Measurements from ENCODE around the gene CDCA5. TPM values are rescaled to one million over a fixed set of nuclear protein-coding genes. Genes with fewer than 3 reads are reported as not detected.

The CDCA5 gene
- total RNA-seq, 1 donor from 2014 or later = 1.7 TPM

- no peaks in the 10 kb centered on the region for H3K27me3 ChIP-seq
- peak overlapping the region; percentile 90 for H3K4me3 ChIP-seq
- peaks cover 12% of the 10 kb centered on the region for H3K36me3 ChIP-seq
- no peaks in the 10 kb centered on the region for H3K9me3 ChIP-seq
- peaks cover 8% of the 10 kb centered on the region for H3K4me1 ChIP-seq
- H3K27ac ChIP-seq = peak overlapping the region; percentile 94
- intact Hi-C loops (cut with DNase I) = no loop called here
- TF ChIP-seq CTCF (IDR thresholded peaks at IDR 0.05) = no peak
- DNase-seq (no peak), ATAC-seq (no peak)
These were observed 11.6 kb upstream of the CDCA5 start for GRCh38 chr11:65095427-65095826.

- Histone ChIP-seq H3K36me3 (peaks cover 38% of the 10 kb centered on the region), H3K4me1 (no peaks in the 10 kb centered on the region), H3K27me3 (no peaks in the 10 kb centered on the region), H3K4me3 (no peak overlapping the region), H3K27ac (no peak overlapping the region), H3K9me3 (no peaks in the 10 kb centered on the region)
- intact Hi-C loops (cut with DNase I) = no loop called here
- DNase-seq = no peak
- TF ChIP-seq CTCF (IDR thresholded peaks at IDR 0.05) = no peak
- no peak for ATAC-seq
These were observed 6.8 kb upstream of the CDCA5 start for GRCh38 chr11:65090628-65091027.

- H3K27ac ChIP-seq = no peak overlapping the region
- intact Hi-C loops (cut with DNase I) = no loop called here
- no peaks in the 10 kb centered on the region for H3K27me3 ChIP-seq
- H3K36me3 ChIP-seq = peaks cover 44% of the 10 kb centered on the region
- no peak for TF ChIP-seq CTCF (IDR thresholded peaks at IDR 0.05)
- peaks cover 6% of the 10 kb centered on the region for H3K4me1 ChIP-seq
- no peak overlapping the region for H3K4me3 ChIP-seq
- DNase-seq (no peak), ATAC-seq (no peak)
- no peaks in the 10 kb centered on the region for H3K9me3 ChIP-seq
These were observed 5.8 kb upstream of the CDCA5 start for GRCh38 chr11:65089621-65090020.

- no peak overlapping the region for H3K27ac ChIP-seq
- H3K4me1 ChIP-seq = peaks cover 7% of the 10 kb centered on the region
- intact Hi-C loops (cut with DNase I) = no loop called here
These were observed 4.0 kb upstream of the CDCA5 start for GRCh38 chr11:65087827-65088226.

GRCh38 chr11:65087216-65087615, 3.4 kb upstream of the CDCA5 start:
- H3K9me3 ChIP-seq = no peaks in the 10 kb centered on the region
- peaks cover 44% of the 10 kb centered on the region for H3K36me3 ChIP-seq
- H3K27me3 ChIP-seq = no peaks in the 10 kb centered on the region
- no peak for TF ChIP-seq CTCF (IDR thresholded peaks at IDR 0.05)
- DNase-seq = no peak
- ATAC-seq = no peak
- H3K27ac ChIP-seq = no peak overlapping the region
- H3K4me1 ChIP-seq = peaks cover 7% of the 10 kb centered on the region
- intact Hi-C loops (cut with DNase I) = no loop called here
- H3K4me3 ChIP-seq = no peak overlapping the region

More at GRCh38 chr11:65087827-65088226, 4.0 kb upstream of the CDCA5 start:
- no peak overlapping the region for H3K4me3 ChIP-seq
- H3K36me3 ChIP-seq = peaks cover 44% of the 10 kb centered on the region
- no peak for ATAC-seq
- no peaks in the 10 kb centered on the region for H3K27me3 ChIP-seq
- H3K9me3 ChIP-seq = no peaks in the 10 kb centered on the region
- DNase-seq = no peak
- no peak for TF ChIP-seq CTCF (IDR thresholded peaks at IDR 0.05)

GRCh38 chr11:65086809-65087208, 3.0 kb upstream of the CDCA5 start:
- intact Hi-C loops (cut with DNase I) = no loop called here
- ATAC-seq (no peak), DNase-seq (no peak)

More at GRCh38 chr11:65086809-65087208, 3.0 kb upstream of the CDCA5 start:
- H3K27ac ChIP-seq = no peak overlapping the region
- peaks cover 44% of the 10 kb centered on the region for H3K36me3 ChIP-seq
- H3K9me3 ChIP-seq = no peaks in the 10 kb centered on the region
- H3K4me3 ChIP-seq = no peak overlapping the region
- no peaks in the 10 kb centered on the region for H3K27me3 ChIP-seq
- TF ChIP-seq CTCF (IDR thresholded peaks at IDR 0.05) = no peak
- H3K4me1 ChIP-seq = peaks cover 7% of the 10 kb centered on the region
